A673 (cell line): ENCODE data around the gene FEN1. TPM values are rescaled to one million over a fixed set of nuclear protein-coding genes. Genes with fewer than 3 reads are reported as not detected.

Experiments used
- BruUV-seq: library from RNA; stranded (reverse); fragments of 400-500 nt; replicated peaks from 2 replicates; lab custom pipeline; 2021; lab: Mats Ljungman, UMichigan
- CTCF ChIA-PET: fragments of 300-600 bp; sonication (Branson Sonifier 250); formaldehyde crosslinking; loops from one replicate; lab custom pipeline; 2022; ENCODE audit warnings: antibody characterized with exemption; lab: Charles Lee
- POLR2A ChIA-PET: fragments of 300-600 bp; sonication (Branson Sonifier 250); formaldehyde crosslinking; loops from one replicate; lab custom pipeline; 2022; ENCODE audit warnings: antibody characterized with exemption; ENCODE audit not compliant: low non-redundant PET; lab: Charles Lee
- DNase-seq: peaks from one replicate; pipeline ENCODE4 v3.0.0-alpha.2; 2015; ENCODE audit warnings: low spot score
- H3K27ac ChIP-seq: fragments of 200-600 bp; sonication (generic); 2 replicates; pipeline ENCODE4 v1.5.1; 2016; ENCODE audit warnings: mixed run types, low read depth, mild to moderate bottlenecking, mixed read lengths, antibody characterized with exemption, low read length; ENCODE audit not compliant: poor library complexity, severe bottlenecking
- H3K27me3 ChIP-seq: fragments of 200-600 bp; sonication (generic); replicated peaks from 2 replicates; pipeline ENCODE4 v1.6.1; 2017; ENCODE audit warnings: mixed run types, low read depth, mild to moderate bottlenecking, mixed read lengths, antibody characterized with exemption, low read length; ENCODE audit not compliant: insufficient read depth, poor library complexity
- H3K36me3 ChIP-seq: fragments of 200-600 bp; sonication (generic); 2 replicates; pipeline ENCODE4 v1.6.1; 2016; ENCODE audit warnings: mixed run types, mild to moderate bottlenecking, mixed read lengths, antibody characterized with exemption, low read length; ENCODE audit not compliant: insufficient read depth, poor library complexity, severe bottlenecking
- H3K4me1 ChIP-seq: fragments of 200-600 bp; sonication (generic); 2 replicates; pipeline ENCODE4 v1.6.1; 2017; ENCODE audit warnings: mixed run types, mild to moderate bottlenecking, mixed read lengths, antibody characterized with exemption, low read length; ENCODE audit not compliant: insufficient read depth, poor library complexity, severe bottlenecking
- H3K4me3 ChIP-seq: fragments of 200-600 bp; sonication (generic); 2 replicates; pipeline ENCODE4 v1.5.1; 2016; ENCODE audit warnings: low read depth, mixed run types, mild to moderate bottlenecking, mixed read lengths, low read length; ENCODE audit not compliant: poor library complexity, severe bottlenecking
- H3K9me3 ChIP-seq: fragments of 200-600 bp; sonication (generic); 2 replicates; pipeline ENCODE4 v1.6.1; 2016; ENCODE audit warnings: mixed run types, low read depth, mild to moderate bottlenecking, mixed read lengths, antibody characterized with exemption, low read length; ENCODE audit not compliant: poor library complexity, severe bottlenecking
- EZH2 ChIP-seq: fragments of 200-600 bp; sonication (generic); IDR thresholded peaks from 2 replicates; pipeline ENCODE4 v1.6.1; 2017; ENCODE audit warnings: borderline replicate concordance, low read depth, mild to moderate bottlenecking, mixed read lengths, antibody characterized with exemption, low read length; ENCODE audit not compliant: poor library complexity, severe bottlenecking
- intact Hi-C: fragments of 100-400 bp; cut with micrococcal nuclease; formaldehyde crosslinking; loops from one replicate; pipeline ENCODE4 v1.10.0; 2022; ENCODE audit not compliant: unreplicated experiment
- total RNA-seq: library from RNA; stranded (reverse); gene quantifications from 2 replicates; pipeline ENCODE4 v1.2.3, GENCODE V29; 2021
- TF ChIP-seq, protein P1 (sequence below): fragments of 300-800, 200-600 bp; sonication (generic); conservative IDR thresholded peaks from 2 replicates; pipeline ENCODE4 v1.5.1; 2017; ENCODE audit warnings: low read depth, mild to moderate bottlenecking, antibody characterized with exemption, low read length, moderate library complexity, mixed read lengths

Gene FEN1
- total RNA-seq, 1 experiment from 2014 or later, result 152 TPM

DNA sequence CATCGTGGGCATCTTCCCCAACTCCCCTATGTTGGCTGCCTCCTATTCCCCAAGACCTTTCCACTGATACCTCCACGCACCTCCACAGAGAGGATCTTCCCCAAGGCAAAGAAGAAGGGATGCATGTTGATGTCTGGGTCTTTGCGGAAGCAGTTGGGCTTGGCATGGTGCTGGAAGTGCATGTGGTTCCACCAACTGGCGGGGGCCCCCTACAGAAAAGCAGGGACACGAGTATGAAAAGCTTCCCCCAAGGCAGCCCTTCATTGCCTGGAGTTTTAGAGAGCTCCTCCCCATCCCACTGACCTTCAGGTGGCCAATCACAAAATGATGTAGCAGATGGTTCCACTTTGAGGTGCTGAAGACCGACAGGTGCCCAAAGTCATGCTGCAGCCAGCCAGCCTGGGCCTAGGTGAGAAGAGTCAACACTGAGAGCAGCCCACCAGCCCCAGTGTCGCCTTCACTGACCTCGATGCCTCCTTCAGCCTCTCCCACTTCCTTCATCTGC, 18.0 kb downstream of the FEN1 start:
- ChIA-PET POLR2A (no interaction called here), CTCF (no interaction called here)
- peaks cover 19% of the 10 kb centered on the region for H3K4me1 ChIP-seq
- DNase-seq, result no peak
- intact Hi-C loops, result no loop called here
- no peak overlapping the region for H3K27ac ChIP-seq
- no TSS peak for BruUV-seq
- H3K36me3 ChIP-seq, result peaks cover 91% of the 10 kb centered on the region
- H3K27me3 ChIP-seq, result no peaks in the 10 kb centered on the region
- TF ChIP-seq, protein P1, sequence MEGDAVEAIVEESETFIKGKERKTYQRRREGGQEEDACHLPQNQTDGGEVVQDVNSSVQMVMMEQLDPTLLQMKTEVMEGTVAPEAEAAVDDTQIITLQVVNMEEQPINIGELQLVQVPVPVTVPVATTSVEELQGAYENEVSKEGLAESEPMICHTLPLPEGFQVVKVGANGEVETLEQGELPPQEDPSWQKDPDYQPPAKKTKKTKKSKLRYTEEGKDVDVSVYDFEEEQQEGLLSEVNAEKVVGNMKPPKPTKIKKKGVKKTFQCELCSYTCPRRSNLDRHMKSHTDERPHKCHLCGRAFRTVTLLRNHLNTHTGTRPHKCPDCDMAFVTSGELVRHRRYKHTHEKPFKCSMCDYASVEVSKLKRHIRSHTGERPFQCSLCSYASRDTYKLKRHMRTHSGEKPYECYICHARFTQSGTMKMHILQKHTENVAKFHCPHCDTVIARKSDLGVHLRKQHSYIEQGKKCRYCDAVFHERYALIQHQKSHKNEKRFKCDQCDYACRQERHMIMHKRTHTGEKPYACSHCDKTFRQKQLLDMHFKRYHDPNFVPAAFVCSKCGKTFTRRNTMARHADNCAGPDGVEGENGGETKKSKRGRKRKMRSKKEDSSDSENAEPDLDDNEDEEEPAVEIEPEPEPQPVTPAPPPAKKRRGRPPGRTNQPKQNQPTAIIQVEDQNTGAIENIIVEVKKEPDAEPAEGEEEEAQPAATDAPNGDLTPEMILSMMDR, result no peak
- no peak for TF ChIP-seq EZH2
- no peak overlapping the region for H3K4me3 ChIP-seq
- no peaks in the 10 kb centered on the region for H3K9me3 ChIP-seq

DNA sequence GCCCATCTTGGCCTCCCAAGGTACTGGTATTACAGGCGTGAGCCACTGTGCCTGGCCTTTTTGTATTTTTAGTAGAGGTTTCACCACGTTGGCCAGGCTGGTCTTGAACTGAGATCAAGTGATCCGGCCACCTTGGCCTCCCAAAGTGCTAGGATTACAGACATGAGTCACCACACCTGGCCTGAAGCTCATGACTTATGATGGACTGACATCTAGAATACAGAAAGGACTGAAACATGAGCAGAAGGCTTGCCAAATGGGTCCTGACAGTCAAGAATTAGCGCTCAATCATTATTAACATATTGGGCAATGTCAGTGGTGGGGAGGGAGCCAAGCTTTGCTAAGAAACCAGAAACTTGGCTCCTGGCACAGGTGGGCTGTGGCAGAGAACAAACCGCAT, 19.1 kb downstream of the FEN1 start:
- H3K9me3 ChIP-seq, result no peaks in the 10 kb centered on the region
- ChIA-PET POLR2A (no interaction called here), CTCF (no interaction called here)
- no peak for TF ChIP-seq EZH2
- TF ChIP-seq, protein P1, result no peak
- no TSS peak for BruUV-seq
- no peak for DNase-seq
- no peak overlapping the region for H3K4me3 ChIP-seq
- no peaks in the 10 kb centered on the region for H3K27me3 ChIP-seq
- H3K27ac ChIP-seq, result peak overlapping the region; percentile 62
- H3K4me1 ChIP-seq, result peaks cover 19% of the 10 kb centered on the region
- H3K36me3 ChIP-seq, result peaks cover 81% of the 10 kb centered on the region
- intact Hi-C loops, result no loop called here

DNA sequence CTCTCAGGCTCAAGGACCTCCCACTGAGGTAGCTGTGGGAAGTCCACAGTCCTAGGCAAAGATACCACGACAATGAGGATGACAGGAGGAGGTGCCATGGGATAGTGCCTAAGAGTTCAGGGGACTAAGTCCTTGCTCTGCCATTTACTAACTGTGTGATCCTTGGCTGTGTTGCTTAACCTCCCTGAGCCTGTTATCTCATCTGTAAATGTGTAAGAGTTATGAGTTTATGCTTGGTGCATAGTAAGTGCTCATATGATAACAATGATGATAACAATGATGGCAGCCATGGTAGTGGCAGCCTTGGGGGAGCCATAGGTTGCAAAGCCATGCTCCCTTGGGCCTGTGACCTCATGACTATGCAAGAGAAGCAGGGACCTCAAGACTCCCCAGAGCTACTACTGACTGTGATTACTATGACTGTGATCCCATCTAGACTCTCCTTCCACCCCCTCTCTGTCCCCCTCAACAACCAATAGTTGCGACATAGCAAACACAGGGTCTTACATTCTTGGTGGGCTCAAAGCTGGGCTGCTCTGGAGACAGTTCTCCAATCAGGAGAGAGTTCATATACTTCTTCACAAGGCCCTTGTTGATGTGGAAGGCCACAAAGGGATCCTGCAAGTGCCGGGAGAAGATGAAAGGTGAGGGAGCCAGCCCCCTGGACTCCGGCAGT, 20.2 kb downstream of the FEN1 start:
- H3K4me3 ChIP-seq, result no peak overlapping the region
- BruUV-seq, result no TSS peak
- TF ChIP-seq, protein P1, result no peak
- no peak for TF ChIP-seq EZH2
- peaks cover 71% of the 10 kb centered on the region for H3K36me3 ChIP-seq
- DNase-seq, result no peak
- H3K27ac ChIP-seq, result peak overlapping the region; percentile 62
- CTCF ChIA-PET, result no interaction called here
- POLR2A ChIA-PET, result no interaction called here
- intact Hi-C loops, result no loop called here
- no peaks in the 10 kb centered on the region for H3K9me3 ChIP-seq
- peaks cover 28% of the 10 kb centered on the region for H3K4me1 ChIP-seq
- no peaks in the 10 kb centered on the region for H3K27me3 ChIP-seq
